ENCODE measurements around the gene KCNK15.
A peak's percentile ranks its signal among the peaks of the same experiment; 100 is the strongest.

KCNK15 gene

GRCh38 chr20:44743916-44744655 is 1.6 kb upstream of the KCNK15 start:
- TF ChIP-seq CTCF (IDR thresholded peaks at IDR 0.05), result no peak
- intact Hi-C loops (cut with DNase I; ENCODE audit: low total_unique reads), result loop anchor here (10.0 kb wide), 1 partner anchor 359 kb away; no protein-coding TSS in a partner anchor
- Histone ChIP-seq H3K36me3 (no peaks in the 10 kb centered on the region), H3K4me3 (no peak overlapping the region), H3K9me3 (no peaks in the 10 kb centered on the region), H3K27me3 (no peaks in the 10 kb centered on the region), H3K27ac (peak overlapping the region; percentile 75 to 86), H3K4me1 (peaks cover 0 to 70% (median 42%) of the 10 kb centered on the region in 4 donors)
- no peak for DNase-seq

- Histone ChIP-seq H3K27me3 (peaks cover 0 to 8% of the 10 kb centered on the region in 2 donors), H3K4me1 (peaks cover 0 to 70% (median 35%) of the 10 kb centered on the region in 4 donors), H3K27ac (peak overlapping the region; percentile 75 to 86), H3K4me3 (peak overlapping the region; percentile 66 to 89), H3K36me3 (no peaks in the 10 kb centered on the region), H3K9me3 (no peaks in the 10 kb centered on the region)
- no peak for DNase-seq
- intact Hi-C loops (cut with DNase I; ENCODE audit: low total_unique reads), result loop anchor here (5.0 to 10.0 kb wide), 2 partner anchors 122 to 360 kb away; no protein-coding TSS in a partner anchor
- no peak for TF ChIP-seq CTCF (IDR thresholded peaks at IDR 0.05)
Measured at GRCh38 chr20:44745122-44745597, 505 bp upstream of the KCNK15 start.

- intact Hi-C loops (cut with DNase I; ENCODE audit: low total_unique reads), result loop anchor here (5.0 to 10.0 kb wide), 2 partner anchors 121 to 362 kb away; no protein-coding TSS in a partner anchor
- H3K27me3 ChIP-seq, result peaks cover 0 to 21% of the 10 kb centered on the region in 2 donors
- peaks cover 0 to 65% (median 38%) of the 10 kb centered on the region in 4 donors for H3K4me1 ChIP-seq
- H3K4me3 ChIP-seq, result peak overlapping the region; percentile 66 to 89
- no peak for DNase-seq
- no peak for TF ChIP-seq CTCF (IDR thresholded peaks at IDR 0.05)
- no peaks in the 10 kb centered on the region for H3K36me3 ChIP-seq
- peak overlapping the region; percentile 75 to 86 for H3K27ac ChIP-seq
- H3K9me3 ChIP-seq, result no peaks in the 10 kb centered on the region
Measured at GRCh38 chr20:44746367-44747165, 901 bp downstream of the KCNK15 start.

- peak; percentile 70 to 74 for TF ChIP-seq CTCF (IDR thresholded peaks at IDR 0.05)
- H3K27ac ChIP-seq, result peak overlapping the region; percentile 75 to 86
- H3K27me3 ChIP-seq, result peaks cover 0 to 28% of the 10 kb centered on the region in 2 donors
- H3K4me1 ChIP-seq, result peaks cover 0 to 56% (median 36%) of the 10 kb centered on the region in 4 donors
- H3K4me3 ChIP-seq, result peak overlapping the region; percentile 66 to 89
- no peaks in the 10 kb centered on the region for H3K36me3 ChIP-seq
- intact Hi-C loops (cut with DNase I; ENCODE audit: low total_unique reads), result loop anchor here (5.0 to 10.0 kb wide), 2 partner anchors 120 to 363 kb away; no protein-coding TSS in a partner anchor
- no peaks in the 10 kb centered on the region for H3K9me3 ChIP-seq
- DNase-seq, result peak; percentile 86 to 90
Measured at GRCh38 chr20:44747166-44748004, 1.7 kb downstream of the KCNK15 start.

GRCh38 chr20:44748005-44748370 is 2.3 kb downstream of the KCNK15 start:
- H3K27ac ChIP-seq, result no peak overlapping the region
- peaks cover 0 to 28% of the 10 kb centered on the region in 2 donors for H3K27me3 ChIP-seq
- TF ChIP-seq CTCF (IDR thresholded peaks at IDR 0.05), result no peak
- peak overlapping the region; percentile 66 to 89 for H3K4me3 ChIP-seq
- DNase-seq, result no peak
- H3K9me3 ChIP-seq, result no peaks in the 10 kb centered on the region
- peaks cover 0 to 50% (median 30%) of the 10 kb centered on the region in 4 donors for H3K4me1 ChIP-seq
- H3K36me3 ChIP-seq, result no peaks in the 10 kb centered on the region
- intact Hi-C loops (cut with DNase I; ENCODE audit: low total_unique reads), result loop anchor here (5.0 to 10.0 kb wide), 2 partner anchors 119 to 363 kb away; no protein-coding TSS in a partner anchor

Measured in tibial artery (tissue), 4 donors.